Lung microvascular endothelial cell (primary cell): ENCODE results near the gene ZNF653. TPM values are rescaled to one million over a fixed set of nuclear protein-coding genes. Genes with fewer than 3 reads are reported as not detected.

Experiments used
- DNase-seq, 2 donors: peaks; one replicate each; pipeline versions ENCODE4 v3.0.0 to v3.0.0-alpha.2; 2010; ENCODE audit warnings: low read depth in 2 of 2
- total RNA-seq: library from RNA; depleted of rRNA; stranded (reverse); fragments of >200 nt; gene quantifications from 2 replicates; pipeline ENCODE4 v1.2.1, GENCODE V29; 2014

Gene ZNF653
- total RNA-seq, 1 donor from 2014 or later, result 7.5 TPM

DNA sequence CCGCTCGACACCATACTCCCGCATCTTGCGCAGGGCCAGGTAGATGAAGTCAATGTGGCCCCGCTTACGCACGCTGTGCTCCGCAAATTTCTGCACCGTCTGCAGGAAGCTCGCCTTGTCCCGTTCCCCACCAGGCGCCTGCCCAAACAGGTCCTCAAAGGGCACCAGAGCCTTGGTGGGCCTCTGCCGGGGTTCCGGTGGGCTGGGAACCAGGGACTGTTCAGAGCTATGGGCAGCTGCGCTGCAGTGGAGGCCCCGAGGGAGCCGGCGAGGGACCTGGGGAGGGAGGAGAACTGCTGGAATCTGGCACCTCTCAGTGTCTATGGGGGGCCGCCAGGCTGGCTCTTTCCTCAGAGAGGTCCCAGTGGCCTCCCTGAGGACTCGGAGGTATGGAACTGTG is 8.3 kb upstream of the ZNF653 start:
- no peak for DNase-seq

DNA sequence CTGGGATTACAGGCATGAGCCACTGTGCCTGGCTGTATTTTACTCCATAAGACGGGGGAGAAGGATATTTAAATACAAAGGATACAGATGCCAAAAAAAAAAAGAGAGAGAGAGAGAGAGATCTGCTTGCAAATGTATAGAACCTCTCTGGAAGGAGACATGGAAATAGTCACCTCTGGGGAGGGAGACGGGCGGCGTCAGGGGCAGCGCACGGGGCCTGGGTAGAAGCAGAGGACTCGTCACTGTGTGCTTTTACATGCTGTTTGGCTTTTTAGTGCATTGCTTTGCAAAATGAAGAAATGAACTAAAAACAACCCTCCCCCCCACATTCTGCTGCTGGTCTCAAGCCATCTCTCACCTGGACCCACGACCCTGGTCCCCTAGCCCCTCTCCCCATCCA is 4.8 kb upstream of the ZNF653 start:
- DNase-seq, result no peak

DNA sequence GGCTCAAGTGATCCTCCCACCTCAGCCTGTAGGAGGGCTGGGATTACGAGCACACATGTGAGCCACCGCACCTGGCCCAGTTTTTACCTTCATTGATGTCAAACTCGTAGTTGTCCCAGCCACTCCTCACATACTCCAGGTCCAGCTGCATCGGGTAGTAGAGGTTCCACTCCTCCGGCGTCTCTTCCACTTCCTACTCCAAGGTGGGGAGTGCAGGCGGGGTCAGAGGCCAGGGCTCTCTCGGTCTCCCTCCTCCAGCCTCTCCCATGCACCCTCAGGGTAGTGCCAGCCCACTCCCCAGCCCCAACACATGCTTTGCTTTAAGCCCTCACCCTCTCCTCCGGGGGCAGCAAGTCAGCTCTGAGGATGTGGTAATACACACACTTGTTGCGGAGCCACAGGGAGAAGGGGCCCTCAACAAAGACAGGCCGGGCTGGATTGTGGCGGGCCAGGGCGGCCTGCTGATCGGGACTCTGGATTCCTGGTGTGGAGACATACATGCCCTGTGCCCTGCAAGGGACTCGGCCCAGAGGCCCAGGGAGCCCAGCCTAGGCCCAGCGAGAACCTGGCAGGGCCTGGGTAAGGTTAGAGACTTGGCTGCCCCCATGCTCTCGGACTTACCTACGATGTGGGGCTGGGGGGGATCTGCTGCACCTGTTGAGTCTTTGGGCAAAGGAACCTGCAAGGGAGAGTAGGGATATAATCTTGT is 1.9 kb upstream of the ZNF653 start:
- DNase-seq, result no peak

DNA sequence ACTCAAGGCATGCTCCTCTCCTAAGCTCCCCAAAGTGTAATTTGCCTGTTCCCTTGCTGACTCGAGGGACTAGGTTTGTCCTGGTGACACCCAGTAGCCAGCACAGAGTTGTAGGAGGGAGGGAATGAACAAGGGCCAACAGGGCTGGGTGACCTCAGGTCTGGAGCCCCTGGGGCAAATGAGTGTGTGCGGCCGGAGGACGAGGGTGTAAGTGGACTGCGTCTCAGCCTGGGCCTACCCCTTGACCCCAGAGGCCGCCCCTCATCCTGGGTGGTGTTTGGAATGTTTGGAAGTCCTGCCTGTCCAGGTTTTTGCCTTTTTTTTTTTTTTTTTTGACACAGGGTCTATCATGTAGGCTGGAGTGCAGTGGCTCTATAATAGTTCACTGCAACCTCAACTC is 1.3 kb upstream of the ZNF653 start:
- DNase-seq, result no peak

DNA sequence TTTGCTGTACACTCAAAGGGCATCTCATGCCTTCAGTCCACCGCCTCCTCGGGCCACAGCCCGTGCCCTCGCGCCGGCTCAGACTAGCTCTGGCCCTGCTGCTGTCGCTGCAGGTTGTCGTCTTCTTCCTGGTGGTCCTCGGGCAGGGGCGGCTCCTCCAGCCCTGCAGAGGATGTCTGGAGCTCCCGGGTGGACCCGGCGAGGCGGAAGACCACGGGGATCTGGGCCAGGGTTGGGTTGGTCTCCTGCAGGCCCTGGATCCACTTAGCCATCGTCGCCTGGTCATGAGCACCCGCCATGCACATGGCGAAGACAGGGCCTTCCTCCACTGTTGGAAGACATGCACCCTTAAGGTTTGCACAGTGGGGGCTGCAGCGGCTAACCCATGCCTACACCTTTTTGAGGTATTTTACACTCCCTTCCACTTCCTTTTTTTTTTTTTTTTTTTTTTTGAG is 489 bp upstream of the ZNF653 start:
- DNase-seq, result no peak

DNA sequence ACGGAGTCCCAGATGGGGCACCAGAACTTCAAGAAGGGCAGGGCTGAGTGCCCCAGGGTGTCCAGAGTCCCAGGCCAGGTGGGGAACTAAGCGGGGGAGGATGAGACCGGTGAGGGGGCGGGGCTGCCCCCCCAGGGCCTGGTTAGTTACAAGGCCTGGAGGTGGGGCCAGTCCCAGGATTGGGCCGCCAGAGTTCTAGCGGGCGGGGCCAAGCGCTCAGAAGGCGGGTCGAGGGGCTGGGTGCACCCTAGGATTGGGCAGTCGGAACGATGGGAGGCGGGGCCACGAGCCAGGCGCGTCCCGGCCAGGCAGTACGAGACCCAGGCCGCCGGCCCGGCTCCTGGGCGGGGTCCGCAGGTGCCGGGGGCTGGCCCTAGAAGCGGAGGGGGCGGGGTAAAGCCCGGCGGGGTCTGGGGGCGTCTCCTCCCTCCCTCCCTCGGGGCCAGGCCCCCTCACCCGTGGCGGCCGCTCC is 571 bp downstream of the ZNF653 start:
- peak; percentile 95 to 98 for DNase-seq

DNA sequence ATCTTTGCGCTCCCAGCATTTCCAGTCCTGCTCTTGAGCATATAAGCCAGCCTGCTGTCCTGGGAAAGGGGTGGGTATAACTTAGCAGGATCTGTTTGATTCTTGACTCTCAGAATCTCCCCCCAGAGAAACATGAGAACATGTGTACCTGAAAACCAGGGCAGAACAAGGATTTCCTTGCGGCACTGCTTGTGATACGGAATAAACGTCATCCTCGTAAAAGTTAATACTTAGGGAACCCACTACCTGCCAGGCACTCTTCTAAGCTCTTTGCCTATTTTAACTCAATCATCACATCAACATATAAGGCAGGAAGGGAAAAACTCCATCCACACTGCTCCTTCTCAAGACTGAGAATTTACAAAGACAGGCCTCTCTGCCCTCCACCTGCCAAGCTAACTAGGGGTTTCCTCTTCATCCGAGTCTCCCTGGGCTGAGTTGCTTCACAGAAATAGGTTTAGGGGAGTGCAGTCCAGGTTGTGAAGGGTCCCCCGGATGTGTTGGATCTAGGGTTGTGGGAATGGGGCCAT is 1.1 kb downstream of the ZNF653 start:
- DNase-seq, result no peak

DNA sequence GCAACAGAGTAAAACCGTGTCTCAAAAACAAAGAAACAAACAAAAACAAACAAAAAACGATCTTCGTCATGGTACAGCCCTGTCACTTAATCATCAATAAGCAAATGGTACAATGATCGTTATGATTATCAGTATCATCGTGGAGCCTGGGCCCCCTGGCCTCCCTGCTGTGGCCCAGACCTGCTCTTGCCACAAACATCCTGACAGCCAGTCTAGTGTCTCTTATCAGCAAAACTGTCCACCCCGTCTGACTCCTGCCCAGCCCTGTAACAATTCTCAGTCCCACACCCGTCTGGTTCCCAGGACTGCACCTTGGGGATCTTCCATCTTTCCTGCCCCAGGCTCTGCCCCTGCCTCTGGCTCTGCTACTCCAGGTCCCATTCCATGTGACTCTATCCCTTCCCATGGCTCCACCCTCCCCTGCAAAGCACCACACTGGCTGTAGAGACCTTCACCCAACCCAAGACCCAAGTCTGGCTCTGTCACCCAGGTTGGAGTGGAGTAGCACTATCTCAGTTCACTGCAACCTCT is 5.7 kb downstream of the ZNF653 start:
- DNase-seq, result no peak

DNA sequence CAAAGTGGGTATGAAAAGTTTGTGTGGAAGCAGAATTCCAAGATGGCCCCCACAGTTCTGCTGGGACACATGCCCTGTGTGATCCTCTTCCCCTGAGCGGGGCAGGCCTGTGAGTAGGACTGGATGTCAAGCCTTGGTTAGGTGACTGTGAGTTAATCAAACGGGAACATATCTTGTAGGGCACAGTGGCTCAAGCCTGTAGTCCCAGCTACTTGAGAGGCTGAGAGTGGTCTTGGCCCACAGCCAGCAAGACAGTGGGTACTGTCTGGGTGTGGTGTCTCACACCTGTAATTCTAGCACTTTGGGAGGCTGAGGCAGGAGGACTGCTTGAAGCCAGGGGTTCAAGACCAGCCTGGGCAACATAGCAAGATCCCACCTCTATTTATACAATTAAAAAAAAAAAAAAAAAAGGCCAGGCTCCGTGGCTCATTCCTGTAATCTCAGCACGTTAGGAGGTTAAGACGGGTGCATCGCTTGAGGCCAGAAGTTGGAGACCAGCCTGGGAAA is 6.4 kb downstream of the ZNF653 start:
- DNase-seq, result no peak

DNA sequence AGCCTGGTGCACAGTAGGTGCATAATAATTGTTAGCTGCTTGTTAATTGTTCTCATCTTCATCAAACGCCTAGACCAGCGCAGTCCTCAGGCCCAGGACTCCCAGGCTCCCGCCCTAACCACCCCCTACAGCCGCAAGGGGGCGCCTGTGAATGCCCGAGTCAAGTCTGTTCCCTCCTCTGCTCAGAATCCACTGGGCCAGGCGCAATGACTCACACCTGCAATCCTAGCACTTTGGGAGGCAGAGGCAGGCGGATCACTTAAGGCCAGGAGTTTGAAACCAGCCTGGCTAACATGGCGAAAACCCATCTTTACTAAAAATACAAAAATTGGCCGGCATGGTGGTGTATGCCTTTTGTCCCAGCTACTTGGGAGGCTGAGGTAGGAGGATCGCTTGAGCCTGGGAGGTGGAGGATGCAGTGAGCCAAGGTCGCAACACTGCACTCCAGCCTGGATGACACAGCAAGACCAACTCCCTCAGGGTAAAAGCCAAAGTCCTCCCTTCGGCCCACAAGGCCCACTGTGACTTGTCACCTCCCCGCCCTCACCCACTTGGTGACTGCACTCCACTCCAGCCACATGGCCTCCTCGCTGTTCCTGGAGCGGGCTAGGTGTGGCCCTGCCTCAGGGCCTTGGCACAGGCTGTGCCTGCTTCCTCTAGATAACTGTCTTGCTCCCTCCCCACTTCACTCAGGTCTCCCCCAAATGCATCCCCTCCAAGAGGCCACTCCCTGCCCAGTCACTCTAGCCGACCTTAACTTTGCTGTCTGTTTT is 9.1 kb downstream of the ZNF653 start:
- DNase-seq, result peak; percentile 82 to 85

DNA sequence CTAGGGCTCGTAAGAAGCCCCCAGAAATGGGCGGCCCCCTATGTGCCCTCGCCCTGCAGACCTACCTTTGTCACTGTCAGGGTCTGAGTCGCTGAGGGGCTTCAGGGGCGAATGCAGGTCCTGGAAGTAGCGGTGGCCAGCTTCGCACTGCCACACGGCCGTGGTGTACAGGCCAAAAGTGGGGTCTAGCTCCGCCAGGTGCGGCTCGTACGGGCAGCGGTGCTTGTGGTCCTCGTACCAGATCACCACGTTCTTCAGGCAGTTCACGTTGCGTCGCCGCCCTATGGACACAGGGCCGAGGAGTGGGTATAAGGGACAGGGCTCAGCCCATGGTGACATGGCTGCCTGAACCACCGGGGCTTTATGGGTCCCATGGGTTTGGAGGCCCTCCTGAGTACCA is 9.8 kb downstream of the ZNF653 start:
- DNase-seq, result no peak

DNA sequence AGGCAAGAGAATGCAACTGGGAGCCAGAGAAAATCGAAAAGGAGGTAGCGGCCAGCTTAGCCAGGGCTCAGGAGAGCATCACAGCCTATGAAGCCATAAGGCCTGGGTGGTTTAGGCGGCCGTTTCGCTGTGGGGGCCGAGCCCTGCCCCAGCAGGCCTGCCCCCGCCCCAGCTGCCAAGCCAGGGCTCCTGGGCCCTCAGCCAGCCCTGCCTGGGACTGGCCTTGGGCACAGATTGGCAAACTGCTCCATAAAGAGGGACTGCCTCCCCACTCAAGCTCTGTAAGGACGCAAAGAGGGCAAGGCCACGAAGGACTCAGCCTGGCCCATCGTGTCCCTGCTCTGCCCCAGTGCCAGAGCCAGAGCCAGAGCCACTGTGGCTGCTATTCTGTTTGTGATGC is 10.2 kb downstream of the ZNF653 start:
- DNase-seq, result no peak

DNA sequence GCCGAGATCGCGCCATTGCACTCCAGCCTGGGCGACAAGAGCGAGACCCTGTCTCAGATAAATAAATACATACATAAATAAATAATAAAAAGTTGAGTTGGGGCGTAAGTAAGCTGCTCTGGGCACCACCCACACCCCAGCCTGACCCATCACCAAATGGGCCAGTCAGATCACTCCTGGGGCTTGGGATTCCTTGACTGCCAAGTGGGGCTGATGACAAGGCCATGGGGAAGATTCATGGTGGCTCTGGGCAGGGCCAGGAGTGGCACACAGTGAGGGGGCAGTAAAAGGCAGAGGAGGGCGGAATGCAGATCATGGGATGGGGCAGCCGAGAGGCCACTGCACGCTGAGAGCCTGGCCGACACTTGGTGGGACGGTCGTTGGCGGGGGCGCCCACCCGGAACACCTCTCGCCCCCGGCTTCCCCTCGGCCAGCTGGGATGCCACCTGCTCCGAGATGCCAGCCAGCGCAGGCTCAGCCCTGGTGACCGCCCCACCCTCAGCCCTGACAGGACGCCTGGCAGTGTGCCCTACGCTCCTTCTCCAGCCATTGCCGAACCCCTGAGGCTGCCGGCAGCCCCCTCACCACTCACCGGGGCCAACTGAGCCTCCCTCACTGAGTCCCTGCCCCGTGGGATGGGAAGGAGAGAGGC is 10.9 kb downstream of the ZNF653 start:
- no peak for DNase-seq

DNA sequence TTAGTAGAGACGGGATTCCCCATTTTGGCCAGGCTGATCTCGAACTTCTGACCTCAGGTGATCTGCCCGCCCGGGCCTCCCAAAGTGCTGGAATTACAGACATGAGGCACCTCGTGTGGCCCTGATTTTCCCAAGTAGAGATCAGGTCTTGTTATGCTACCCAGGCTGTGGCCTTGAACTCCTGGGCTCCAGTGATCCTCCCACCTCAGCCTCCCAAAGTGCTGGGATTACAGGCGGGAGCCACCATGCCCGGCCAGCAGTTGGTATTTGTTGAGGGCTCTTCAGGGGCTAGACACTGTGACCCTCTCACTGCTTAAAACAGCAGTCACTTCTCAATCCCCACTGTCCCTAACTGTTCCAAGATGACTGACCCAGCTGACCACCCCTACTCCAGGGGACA is 16.3 kb downstream of the ZNF653 start:
- DNase-seq, result no peak

DNA sequence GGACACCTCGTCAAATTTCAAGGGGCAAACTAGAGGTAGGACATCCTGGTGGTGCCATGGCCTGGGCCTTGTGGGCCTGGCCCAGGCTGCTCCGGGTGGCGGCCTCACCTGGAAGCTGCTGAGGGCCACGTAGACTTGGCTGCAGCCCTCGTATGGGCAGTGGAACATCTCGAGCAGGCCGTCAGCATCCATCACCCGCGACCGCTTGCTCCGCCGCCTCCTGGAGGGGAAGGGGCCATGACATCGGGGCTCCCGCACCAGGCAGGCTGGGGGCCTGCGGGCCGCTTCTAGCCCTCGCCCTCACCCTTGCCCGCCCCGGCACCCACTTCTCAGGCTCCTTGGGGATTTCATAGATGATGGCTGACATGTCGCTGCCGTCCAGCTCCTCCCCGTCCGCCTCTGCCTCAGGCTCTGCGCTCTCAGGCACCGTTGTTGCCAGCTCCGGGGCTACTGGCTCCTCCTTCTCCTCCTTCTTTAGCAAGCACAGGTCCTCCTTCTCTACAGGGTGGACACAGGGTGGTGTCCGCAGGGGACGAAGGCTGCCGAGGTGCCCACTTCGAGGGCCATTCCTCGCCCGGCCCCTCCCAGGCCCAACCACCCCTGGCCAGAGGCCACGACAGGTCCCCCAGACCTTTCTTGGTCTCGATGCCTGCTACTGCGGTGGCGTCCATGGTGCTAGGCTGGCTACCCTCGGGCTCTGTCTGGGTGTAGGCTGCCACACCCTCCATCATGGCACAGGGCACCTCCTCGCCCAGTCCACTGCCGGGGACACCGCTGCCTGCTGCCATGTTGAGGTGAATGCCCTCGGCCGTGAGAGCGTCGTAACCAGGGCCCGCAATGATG is 18.8 kb downstream of the ZNF653 start:
- no peak for DNase-seq

DNA sequence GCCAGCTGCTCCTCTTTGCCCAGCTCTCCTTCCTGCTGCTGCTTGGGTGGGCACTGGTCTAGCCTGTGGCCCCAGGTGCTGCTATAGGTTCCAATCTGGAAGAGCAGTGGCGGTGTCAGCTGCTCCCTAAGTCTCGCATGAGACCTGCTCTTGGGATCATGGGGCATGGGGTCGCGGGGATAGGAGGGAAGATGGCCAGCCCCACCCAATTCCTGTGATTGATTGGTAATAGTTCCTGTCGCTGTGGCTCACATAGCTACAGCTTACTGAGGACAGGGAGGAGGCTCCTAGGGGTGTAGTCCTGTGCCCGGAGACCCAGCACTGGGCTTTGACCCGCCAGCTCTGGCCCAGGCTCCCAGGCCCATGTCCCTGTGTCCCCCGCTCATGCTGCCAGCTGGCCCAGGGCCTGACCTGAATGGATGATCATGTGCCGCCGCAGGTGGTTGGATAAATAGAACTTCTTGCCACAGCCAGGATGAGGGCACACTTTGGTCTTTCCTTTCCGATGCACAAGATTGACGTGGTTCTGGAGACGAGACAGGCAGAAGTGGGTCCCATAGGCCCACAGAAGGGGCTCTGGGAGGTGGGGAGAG is 20.3 kb downstream of the ZNF653 start:
- DNase-seq, result no peak

DNA sequence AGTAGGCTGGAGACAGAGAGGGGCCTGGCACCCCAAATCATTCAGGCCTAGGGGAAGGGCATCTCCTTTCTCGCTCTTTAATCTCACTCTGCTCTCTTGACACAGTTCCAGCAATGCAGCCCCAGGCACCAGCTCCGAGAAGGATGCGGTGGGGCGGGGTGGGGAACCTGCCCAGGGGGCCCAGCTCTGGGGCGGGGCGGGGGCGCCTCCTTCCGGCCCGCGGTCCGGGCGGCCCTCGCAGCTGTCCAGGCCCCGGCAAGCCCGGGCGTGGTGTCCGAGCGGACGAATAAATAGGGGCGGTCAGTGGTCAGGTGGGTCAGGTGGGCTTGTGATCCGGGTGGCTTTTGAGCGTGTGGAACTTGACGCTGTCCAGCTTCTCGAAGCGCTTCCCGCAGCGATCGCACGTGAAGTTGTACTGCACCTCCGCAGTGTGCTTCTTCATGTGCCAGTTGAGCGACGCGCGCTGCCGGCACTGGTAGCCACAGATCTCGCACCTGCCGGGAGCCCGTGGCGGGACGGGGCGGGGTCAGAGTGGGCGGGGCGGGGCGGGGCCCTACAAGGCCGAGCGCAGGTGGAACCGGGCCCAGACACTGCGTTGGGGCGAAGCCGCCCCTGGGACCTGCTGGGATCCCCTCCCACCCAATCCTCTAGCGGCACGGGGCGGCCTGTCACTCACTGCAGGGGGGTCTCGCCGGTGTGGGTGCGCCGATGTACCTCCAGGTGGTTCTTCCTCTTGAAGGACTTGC is 22.1 kb downstream of the ZNF653 start:
- no peak for DNase-seq

DNA sequence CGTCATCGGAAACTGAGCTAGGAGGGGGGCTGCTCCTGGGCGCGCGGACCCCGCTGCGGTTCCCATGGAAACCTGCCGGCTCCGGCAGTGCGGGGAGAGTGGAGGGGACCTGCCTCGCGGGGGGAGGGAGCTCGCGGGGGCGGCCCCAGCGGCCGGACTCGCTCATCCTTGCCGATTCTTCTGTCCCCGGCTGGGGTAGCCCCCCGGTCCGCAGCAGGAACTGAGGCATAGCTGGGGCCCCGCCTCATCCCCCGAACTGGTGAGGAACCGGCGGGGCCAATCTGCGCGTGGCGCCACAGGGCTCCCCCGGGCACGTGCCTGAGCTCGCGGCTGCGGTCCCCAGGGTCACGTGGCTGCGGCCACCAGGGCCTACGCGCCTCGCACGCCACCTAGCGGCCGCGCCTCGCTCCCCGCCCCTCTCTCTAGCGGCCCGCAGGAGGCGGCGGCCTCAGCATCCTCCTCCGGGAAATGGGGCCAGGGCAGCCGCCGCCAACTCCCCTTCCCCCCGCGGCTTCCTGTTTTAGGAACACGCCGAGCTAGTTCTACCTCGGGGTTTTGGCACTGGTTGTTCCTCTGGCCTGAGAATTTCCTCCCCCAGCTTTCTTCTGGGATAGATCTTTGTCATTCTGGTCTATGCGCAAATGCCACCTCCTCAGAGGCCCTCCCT is 23.1 kb downstream of the ZNF653 start:
- DNase-seq, result peak; percentile 85 to 91
